Keratinocyte (primary cell): ENCODE measurements around the gene RGS6.

Source experiments
- CTCF ChIP-seq, 3 experiments: IDR thresholded peaks in 1 of 3; conservative IDR thresholded peaks in 1 of 3; optimal IDR thresholded peaks in 1 of 3; 2 replicates in 2 of 3; 3 replicates in 1 of 3; pipeline versions ENCODE3 to v1.5.1; 2011; ENCODE audit warnings: low read length in 3 of 3, mild to moderate bottlenecking in 3 of 3, moderate library complexity in 2 of 3, control low read depth in 1 of 3, inconsistent platforms in 1 of 3; ENCODE audit not compliant: insufficient read depth in 2 of 3; ENCODE audit errors: extremely low read depth in 1 of 3
- EZH2 ChIP-seq: IDR thresholded peaks from one replicate; pipeline ENCODE4 v1.6.1; 2012; ENCODE audit warnings: inconsistent platforms, mild to moderate bottlenecking, low read length, moderate library complexity

GRCh38 chr14:72450473-72451044, 518.3 kb downstream of the RGS6 start:
- TF ChIP-seq CTCF (optimal IDR thresholded peaks at IDR 0.05 in 1 of 3, IDR thresholded peaks at IDR 0.05 in 1 of 3, conservative IDR thresholded peaks at IDR 0.05 in 1 of 3; ENCODE audit: extremely low read depth in 1 of 3, insufficient read depth in 2 of 3, low read length in 3 of 3) (no peak), EZH2 (no peak)
